HG03103 (cell line): ENCODE measurements around the gene ARID1A.

Experiments
- ATAC-seq: cut with Tn5 transposase; IDR thresholded peaks from one replicate; pipeline ENCODE4 v1.9.1; 2021; ENCODE audit warnings: low read depth; ENCODE audit not compliant: unreplicated experiment

The ARID1A gene

GRCh38 chr1:26814893-26815292, 119.1 kb downstream of the ARID1A start:
- no peak for ATAC-seq

GRCh38 chr1:26820784-26821269, 125.0 kb downstream of the ARID1A start:
- ATAC-seq = peak; percentile 67

- no peak for ATAC-seq
These were observed 127.1 kb downstream of the ARID1A start for GRCh38 chr1:26822737-26823395.

GRCh38 chr1:26824731-26825130, 128.9 kb downstream of the ARID1A start:
- ATAC-seq = no peak

- peak; percentile 43 for ATAC-seq
These were observed 130.7 kb downstream of the ARID1A start, which contains the start of gene ZDHHC18 for GRCh38 chr1:26826261-26827105. Gene ZDHHC18 (plus strand): TSS chr1:26826688. CDS start chr1:26826805, 117 bp downstream.

- ATAC-seq = peak; percentile 3
These were observed 131.3 kb downstream of the ARID1A start for GRCh38 chr1:26827106-26827604.

GRCh38 chr1:26827663-26828062, 131.8 kb downstream of the ARID1A start:
- no peak for ATAC-seq

- ATAC-seq = no peak
These were observed 132.7 kb downstream of the ARID1A start for GRCh38 chr1:26828411-26828991.

GRCh38 chr1:26829184-26829911, 133.5 kb downstream of the ARID1A start:
- ATAC-seq = no peak

- no peak for ATAC-seq
These were observed 135.2 kb downstream of the ARID1A start for GRCh38 chr1:26831059-26831458.
